Measurements from ENCODE around the gene CNST.

- TF ChIP-seq CTCF (IDR thresholded peaks at IDR 0.05) (no peak), EZH2 (IDR thresholded peaks at IDR 0.05) (no peak)
These were observed 111.6 kb downstream of the CNST start for GRCh38 chr1:246677842-246678241.

Data from neural progenitor cell (in vitro differentiated cells).